HG02642 (cell line): ENCODE data around the gene GPR158.

Experiments
- ATAC-seq: cut with Tn5 transposase; IDR thresholded peaks from one replicate; pipeline ENCODE4 v1.9.1; 2021; ENCODE audit warnings: mild to moderate bottlenecking; ENCODE audit not compliant: unreplicated experiment, poor library complexity

The GPR158 gene

GRCh38 chr10:25191162-25191895, 16.5 kb downstream of the GPR158 start:
- ATAC-seq, result no peak

- ATAC-seq, result no peak
These were observed 23.4 kb downstream of the GPR158 start for GRCh38 chr10:25198151-25198550.

- no peak for ATAC-seq
These were observed 32.1 kb downstream of the GPR158 start for GRCh38 chr10:25206693-25207414.

- ATAC-seq, result no peak
These were observed 34.8 kb downstream of the GPR158 start for GRCh38 chr10:25209618-25210017.

GRCh38 chr10:25210265-25210664, 35.5 kb downstream of the GPR158 start:
- no peak for ATAC-seq

GRCh38 chr10:25220156-25220555, 45.4 kb downstream of the GPR158 start:
- no peak for ATAC-seq

- ATAC-seq, result no peak
These were observed 47.4 kb downstream of the GPR158 start for GRCh38 chr10:25222085-25222660.

GRCh38 chr10:25226775-25227682, 52.2 kb downstream of the GPR158 start:
- no peak for ATAC-seq

- ATAC-seq, result no peak
These were observed 57.0 kb downstream of the GPR158 start for GRCh38 chr10:25231751-25232150.

- no peak for ATAC-seq
These were observed 57.4 kb downstream of the GPR158 start for GRCh38 chr10:25232204-25232603.

- no peak for ATAC-seq
These were observed 70.4 kb downstream of the GPR158 start for GRCh38 chr10:25245165-25245564.

- no peak for ATAC-seq
These were observed 82.8 kb downstream of the GPR158 start for GRCh38 chr10:25257646-25258045.

GRCh38 chr10:25261110-25261509, 86.3 kb downstream of the GPR158 start:
- ATAC-seq, result no peak

- no peak for ATAC-seq
These were observed 86.8 kb downstream of the GPR158 start for GRCh38 chr10:25261558-25261957.

- no peak for ATAC-seq
These were observed 89.1 kb downstream of the GPR158 start for GRCh38 chr10:25263931-25264330.

- no peak for ATAC-seq
These were observed 103.4 kb downstream of the GPR158 start for GRCh38 chr10:25278180-25278579.

- no peak for ATAC-seq
These were observed 105.3 kb downstream of the GPR158 start for GRCh38 chr10:25280076-25280475.

- no peak for ATAC-seq
These were observed 105.8 kb downstream of the GPR158 start for GRCh38 chr10:25280573-25280972.

GRCh38 chr10:25285809-25286208, 111.0 kb downstream of the GPR158 start:
- ATAC-seq, result no peak

- ATAC-seq, result no peak
These were observed 113.4 kb downstream of the GPR158 start for GRCh38 chr10:25288181-25288580.
